ENCODE data around the gene OR4P4.

OR4P4 gene

DNA sequence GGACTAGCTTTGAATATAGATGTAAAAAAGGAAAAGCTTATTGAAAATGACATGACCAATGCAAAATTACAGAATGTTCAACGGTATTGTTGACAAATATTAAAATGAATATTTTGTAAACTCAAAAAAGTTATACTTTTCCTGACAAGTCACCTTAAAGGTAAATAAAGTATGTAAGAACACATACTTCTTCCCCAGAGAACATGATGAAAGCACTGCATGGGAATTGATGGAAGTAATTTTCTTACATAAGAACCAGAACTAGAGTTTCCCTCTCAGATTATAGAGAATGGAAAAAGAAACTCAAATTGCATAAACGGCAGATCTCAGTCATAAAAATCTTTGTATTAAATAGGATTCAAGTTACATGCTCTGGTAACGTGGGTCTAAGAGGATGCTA is at the start of gene OR4P4:
Gene OR4P4, plus strand, starts transcription at position 301 of the 400 bp plus-strand sequence.
- DNase-seq (ENCODE audit: low read depth, low spot score) = no peak

DNA sequence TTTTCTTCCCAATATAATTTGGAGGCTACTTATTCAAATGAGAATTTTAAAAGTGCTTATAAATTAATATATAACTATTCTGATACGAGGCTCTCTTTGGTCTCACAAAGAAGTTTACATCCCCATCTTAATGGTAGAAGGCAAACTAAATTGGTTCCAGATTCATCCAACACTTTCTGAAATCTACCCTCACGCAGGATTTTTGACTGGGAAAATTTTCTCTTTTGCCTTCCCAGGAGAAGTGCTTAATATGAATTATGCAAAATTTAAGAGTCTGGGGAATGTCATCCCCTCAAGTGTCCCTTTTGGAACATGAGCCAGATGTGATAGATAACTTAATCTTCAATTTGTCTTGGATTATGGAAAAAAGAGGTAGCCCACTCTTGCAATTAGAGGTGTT is 27.4 kb upstream of the OR4P4 start, which contains the start of gene OR4C11:
Gene OR4C11, minus strand, starts transcription at position 101 of the 400 bp plus-strand sequence. CDS start 3,272 bp downstream, outside the sequence.
- no peak for DNase-seq (ENCODE audit: low read depth, low spot score)

DNA sequence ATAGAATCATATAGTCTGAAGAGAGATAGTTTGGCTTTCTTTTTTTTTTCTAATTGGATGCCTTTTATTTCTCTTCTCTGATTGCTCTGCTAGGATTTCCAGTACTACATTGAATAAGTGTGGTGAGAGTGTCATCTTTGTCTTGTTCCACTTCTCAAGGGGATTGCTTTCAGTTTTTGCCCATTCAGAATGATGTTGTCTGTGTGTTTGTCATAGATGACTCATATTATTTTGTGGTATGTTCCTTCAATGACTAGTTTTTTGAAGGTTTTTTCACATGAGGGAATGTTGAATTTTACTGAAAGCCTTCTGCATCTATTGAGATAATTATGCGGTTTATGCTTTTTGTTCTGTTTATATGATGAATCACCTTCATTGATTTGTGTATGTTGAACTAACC is 10.4 kb upstream of the OR4P4 start:
- no peak for DNase-seq (ENCODE audit: low read depth, low spot score)

DNA sequence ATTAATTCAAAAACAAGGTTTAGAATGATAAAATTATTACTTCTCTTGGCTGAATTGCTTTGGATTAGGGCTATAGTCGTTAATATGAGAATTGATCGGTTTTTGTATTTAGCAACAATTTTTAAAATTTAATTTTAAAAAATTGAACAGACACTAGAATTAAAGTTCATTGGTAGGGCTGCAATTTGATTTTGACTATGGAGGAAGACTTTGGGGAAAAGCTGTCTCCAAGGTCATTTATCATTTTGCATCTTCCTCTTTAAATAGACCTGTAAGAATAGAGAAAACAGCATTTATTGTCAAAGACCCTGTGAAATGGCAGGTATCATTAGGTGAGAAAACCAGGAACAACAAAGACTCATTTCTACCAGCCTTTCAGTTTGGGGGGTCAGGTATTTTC is 13.1 kb downstream of the OR4P4 start, which contains the start of gene OR4S2:
Gene OR4S2, plus strand, starts transcription at position 301 of the 400 bp plus-strand sequence. CDS start 2,577 bp downstream, outside the sequence.
- DNase-seq (ENCODE audit: low read depth, low spot score) = no peak

GRCh38 chr11:55652560-55652959 is 17.6 kb downstream of the OR4P4 start:
- DNase-seq (ENCODE audit: low read depth, low spot score) = no peak

GRCh38 chr11:55655096-55655495 is 20.2 kb downstream of the OR4P4 start:
- no peak for DNase-seq (ENCODE audit: low read depth, low spot score)

DNA sequence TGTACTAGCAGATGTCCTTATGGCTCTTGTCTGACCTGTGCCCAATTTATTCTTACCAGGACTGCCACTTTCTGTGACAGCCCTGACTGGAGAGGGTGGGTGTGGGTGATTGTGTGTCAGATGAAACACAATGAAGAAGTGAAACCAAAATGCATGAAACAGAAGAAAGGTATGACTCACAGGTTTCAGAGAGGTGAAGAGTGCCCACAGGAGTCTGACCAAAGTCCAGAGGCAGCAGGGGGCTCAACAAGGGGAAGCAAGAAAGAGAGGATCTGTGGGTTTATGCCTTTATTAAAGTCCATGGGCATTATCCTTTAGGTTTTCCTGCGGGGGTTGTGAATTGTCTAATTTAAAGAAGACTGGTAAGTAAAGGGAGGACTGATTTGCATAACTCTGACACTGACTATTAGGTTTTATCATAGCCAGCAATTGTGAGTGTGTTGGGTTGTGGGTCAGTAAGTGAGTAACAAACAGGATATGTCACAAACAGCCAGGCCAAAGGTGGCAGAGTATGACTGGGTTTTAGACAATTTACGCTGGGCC is 23.2 kb downstream of the OR4P4 start:
- no peak for DNase-seq (ENCODE audit: low read depth, low spot score)

DNA sequence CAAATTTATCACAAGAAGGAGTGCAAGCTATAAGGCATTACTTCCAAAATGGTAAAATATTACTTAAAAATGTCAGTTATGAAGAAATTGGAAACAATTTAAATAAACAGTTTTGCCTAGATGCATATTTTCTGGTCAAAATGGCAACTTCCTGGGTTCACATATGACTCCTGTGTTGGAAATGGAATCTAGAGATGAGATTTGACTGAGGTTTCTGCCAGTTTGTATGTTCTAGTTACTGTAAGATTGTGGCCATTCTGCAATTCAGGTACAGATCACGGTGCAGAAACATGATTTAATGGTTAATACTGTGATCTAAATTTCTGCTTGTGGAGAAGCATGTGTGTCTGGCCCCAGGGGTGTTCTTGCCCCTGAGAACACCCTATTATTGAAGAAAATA is 23.7 kb downstream of the OR4P4 start:
- DNase-seq (ENCODE audit: low read depth, low spot score) = no peak

DNA sequence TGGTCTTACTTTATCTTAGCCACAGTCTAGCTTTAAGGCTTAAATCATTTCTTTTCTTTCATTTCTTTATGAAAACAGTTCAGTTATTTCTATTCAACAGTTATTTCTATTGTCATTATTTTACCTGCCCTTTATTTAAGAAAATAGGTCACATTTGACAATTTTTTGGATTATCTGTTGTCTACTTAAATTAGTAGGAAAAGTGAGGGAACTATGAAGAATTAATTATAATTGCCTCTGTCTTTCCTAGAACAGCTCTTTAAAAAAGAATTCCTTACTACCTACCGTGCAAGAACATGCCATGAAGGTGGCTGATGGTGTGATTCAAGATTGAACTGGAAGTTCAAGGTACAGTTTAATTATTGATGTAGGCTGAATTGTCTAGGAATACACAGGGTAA is 27.0 kb downstream of the OR4P4 start, which contains the start of gene OR4C6:
Gene OR4C6, plus strand, starts transcription at position 301 of the 400 bp plus-strand sequence. CDS start 2,966 bp downstream, outside the sequence.
- no peak for DNase-seq (ENCODE audit: low read depth, low spot score)

DNA sequence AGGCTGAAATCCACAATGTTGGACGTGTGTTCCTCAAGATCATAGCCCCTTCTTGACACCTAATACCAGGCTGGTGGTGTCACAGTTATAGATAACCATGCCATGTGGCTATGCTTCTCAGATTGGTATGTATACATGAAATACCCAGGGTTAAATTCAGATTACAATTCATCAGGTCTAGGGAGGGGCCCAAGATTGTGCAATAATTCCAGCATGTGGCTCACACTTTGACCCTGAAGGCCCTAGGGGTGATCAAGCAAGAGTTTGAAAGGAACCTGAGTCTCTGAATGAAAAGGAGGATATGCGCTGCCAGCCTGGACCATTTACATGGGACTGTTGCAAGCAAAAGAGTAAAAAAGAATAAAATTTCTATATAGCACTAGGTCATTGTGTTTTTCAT is 34.5 kb downstream of the OR4P4 start:
- DNase-seq (ENCODE audit: low read depth, low spot score) = no peak

GRCh38 chr11:55673860-55674259 is 38.9 kb downstream of the OR4P4 start:
- no peak for DNase-seq (ENCODE audit: low read depth, low spot score)

Measured in astrocyte of the hippocampus (primary cell).